ENCODE measurements around the gene ENDOV.
A peak's percentile ranks its signal among the peaks of the same experiment; 100 is the strongest.

Gene ENDOV

DNA sequence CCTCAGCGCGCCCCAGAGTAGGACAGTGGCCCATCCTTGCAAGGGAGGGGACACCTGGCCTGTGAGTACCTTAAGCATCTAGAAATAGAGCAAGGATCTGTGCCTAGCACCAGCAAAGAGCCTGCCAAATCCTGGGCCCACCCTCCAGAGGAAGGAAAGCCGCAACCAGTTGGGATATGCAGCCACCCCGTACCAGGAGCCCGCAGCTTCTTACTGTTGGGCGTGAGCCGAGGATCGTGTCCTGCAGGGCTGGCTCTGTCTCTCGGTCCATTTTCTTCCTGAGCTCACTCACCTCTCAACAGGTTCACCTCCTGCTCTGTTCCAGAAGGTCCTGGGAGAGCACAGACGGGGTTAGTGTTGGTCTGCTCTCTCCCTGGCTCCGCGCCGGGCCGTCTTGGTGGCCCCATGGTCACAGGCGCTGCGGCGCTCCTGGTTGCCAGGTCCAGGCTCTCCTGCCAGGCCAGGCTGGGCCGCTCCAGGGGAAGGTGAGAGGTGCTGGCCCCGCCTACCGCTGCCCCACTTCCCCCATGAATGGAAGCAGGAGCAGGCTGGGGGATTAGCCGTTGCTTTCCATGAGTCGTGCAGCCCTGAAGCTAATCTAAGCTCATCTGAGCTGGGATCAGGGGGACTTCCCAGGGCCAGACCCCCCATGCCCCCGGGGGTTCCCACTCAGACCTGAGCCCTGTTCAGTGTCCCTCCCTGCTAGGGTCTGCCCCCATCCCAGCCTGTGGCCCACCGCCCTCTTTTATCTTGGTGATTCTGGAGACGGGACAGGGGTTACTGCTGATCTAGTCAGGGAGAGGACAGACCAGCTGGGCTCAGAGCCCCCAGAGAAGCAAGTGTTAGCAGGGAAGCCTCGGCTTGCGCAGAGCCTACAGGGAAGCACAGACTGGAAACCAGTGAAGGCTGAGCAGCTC lies 12.7 kb downstream of the ENDOV start:
- peak; percentile 9 for DNase-seq (ENCODE audit: extremely low read depth, insufficient read length)
- TF ChIP-seq, protein P1, sequence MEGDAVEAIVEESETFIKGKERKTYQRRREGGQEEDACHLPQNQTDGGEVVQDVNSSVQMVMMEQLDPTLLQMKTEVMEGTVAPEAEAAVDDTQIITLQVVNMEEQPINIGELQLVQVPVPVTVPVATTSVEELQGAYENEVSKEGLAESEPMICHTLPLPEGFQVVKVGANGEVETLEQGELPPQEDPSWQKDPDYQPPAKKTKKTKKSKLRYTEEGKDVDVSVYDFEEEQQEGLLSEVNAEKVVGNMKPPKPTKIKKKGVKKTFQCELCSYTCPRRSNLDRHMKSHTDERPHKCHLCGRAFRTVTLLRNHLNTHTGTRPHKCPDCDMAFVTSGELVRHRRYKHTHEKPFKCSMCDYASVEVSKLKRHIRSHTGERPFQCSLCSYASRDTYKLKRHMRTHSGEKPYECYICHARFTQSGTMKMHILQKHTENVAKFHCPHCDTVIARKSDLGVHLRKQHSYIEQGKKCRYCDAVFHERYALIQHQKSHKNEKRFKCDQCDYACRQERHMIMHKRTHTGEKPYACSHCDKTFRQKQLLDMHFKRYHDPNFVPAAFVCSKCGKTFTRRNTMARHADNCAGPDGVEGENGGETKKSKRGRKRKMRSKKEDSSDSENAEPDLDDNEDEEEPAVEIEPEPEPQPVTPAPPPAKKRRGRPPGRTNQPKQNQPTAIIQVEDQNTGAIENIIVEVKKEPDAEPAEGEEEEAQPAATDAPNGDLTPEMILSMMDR (IDR thresholded peaks at IDR 0.05; ENCODE audit: insufficient read depth, low read length, poor library complexity, severe bottlenecking): no peak
- Histone ChIP-seq H3K4me3 (replicated peaks; ENCODE audit: low read depth, low read length) (no peak overlapping the region), H3K27me3 (replicated peaks; ENCODE audit: control insufficient read depth, insufficient read depth, low read length) (no peaks in the 10 kb centered on the region), H3K36me3 (ENCODE audit: control insufficient read depth, insufficient read depth, low read length) (no peaks in the 10 kb centered on the region)

GRCh38 chr17:80428363-80428762 lies 13.4 kb downstream of the ENDOV start:
- H3K36me3 ChIP-seq (ENCODE audit: control insufficient read depth, insufficient read depth, low read length): no peaks in the 10 kb centered on the region
- no peaks in the 10 kb centered on the region for H3K27me3 ChIP-seq (replicated peaks; ENCODE audit: control insufficient read depth, insufficient read depth, low read length)
- H3K4me3 ChIP-seq (replicated peaks; ENCODE audit: low read depth, low read length): no peak overlapping the region
- TF ChIP-seq, protein P1 (IDR thresholded peaks at IDR 0.05; ENCODE audit: insufficient read depth, low read length, poor library complexity, severe bottlenecking): no peak
- DNase-seq (ENCODE audit: extremely low read depth, insufficient read length): peak; percentile 4

GRCh38 chr17:80428796-80429195 lies 13.8 kb downstream of the ENDOV start:
- Histone ChIP-seq H3K4me3 (replicated peaks; ENCODE audit: low read depth, low read length) (no peak overlapping the region), H3K27me3 (replicated peaks; ENCODE audit: control insufficient read depth, insufficient read depth, low read length) (no peaks in the 10 kb centered on the region), H3K36me3 (ENCODE audit: control insufficient read depth, insufficient read depth, low read length) (no peaks in the 10 kb centered on the region)
- TF ChIP-seq, protein P1 (IDR thresholded peaks at IDR 0.05; ENCODE audit: insufficient read depth, low read length, poor library complexity, severe bottlenecking): no peak
- DNase-seq (ENCODE audit: extremely low read depth, insufficient read length): no peak

GRCh38 chr17:80429356-80430275 lies 14.6 kb downstream of the ENDOV start:
- TF ChIP-seq, protein P1 (IDR thresholded peaks at IDR 0.05; ENCODE audit: insufficient read depth, low read length, poor library complexity, severe bottlenecking): no peak
- no peaks in the 10 kb centered on the region for H3K36me3 ChIP-seq (ENCODE audit: control insufficient read depth, insufficient read depth, low read length)
- no peak overlapping the region for H3K4me3 ChIP-seq (replicated peaks; ENCODE audit: low read depth, low read length)
- H3K27me3 ChIP-seq (replicated peaks; ENCODE audit: control insufficient read depth, insufficient read depth, low read length): no peaks in the 10 kb centered on the region
- peak; percentile 6 for DNase-seq (ENCODE audit: extremely low read depth, insufficient read length)

GRCh38 chr17:80430446-80431245 lies 15.7 kb downstream of the ENDOV start:
- DNase-seq (ENCODE audit: extremely low read depth, insufficient read length): peak; percentile 5
- TF ChIP-seq, protein P1 (IDR thresholded peaks at IDR 0.05; ENCODE audit: insufficient read depth, low read length, poor library complexity, severe bottlenecking): no peak
- H3K4me3 ChIP-seq (replicated peaks; ENCODE audit: low read depth, low read length): no peak overlapping the region
- no peaks in the 10 kb centered on the region for H3K36me3 ChIP-seq (ENCODE audit: control insufficient read depth, insufficient read depth, low read length)
- H3K27me3 ChIP-seq (replicated peaks; ENCODE audit: control insufficient read depth, insufficient read depth, low read length): no peaks in the 10 kb centered on the region

All from GM06990 (cell line).